ENCODE measurements around the gene PDCD1. TPM values are rescaled to one million over a fixed set of nuclear protein-coding genes. Genes with fewer than 3 reads are reported as not detected.

The PDCD1 gene
- total RNA-seq, 1 donor from 2014 or later = 1.8 TPM

GRCh38 chr2:241811201-241811951, 47.3 kb downstream of the PDCD1 start:
- ATAC-seq (no peak), DNase-seq (peak; percentile 63)
- intact Hi-C loops (cut with DNase I) = no loop called here
- Histone ChIP-seq H3K27me3 (no peaks in the 10 kb centered on the region), H3K27ac (no peak overlapping the region), H3K36me3 (no peaks in the 10 kb centered on the region), H3K4me1 (no peaks in the 10 kb centered on the region), H3K4me3 (no peak overlapping the region), H3K9me3 (no peaks in the 10 kb centered on the region)
- TF ChIP-seq CTCF (IDR thresholded peaks at IDR 0.05) = no peak

GRCh38 chr2:241810307-241811200, 48.1 kb downstream of the PDCD1 start:
- H3K36me3 ChIP-seq = no peaks in the 10 kb centered on the region
- no peaks in the 10 kb centered on the region for H3K4me1 ChIP-seq
- intact Hi-C loops (cut with DNase I) = no loop called here
- H3K9me3 ChIP-seq = no peaks in the 10 kb centered on the region
- no peak overlapping the region for H3K4me3 ChIP-seq
- H3K27ac ChIP-seq = no peak overlapping the region
- no peaks in the 10 kb centered on the region for H3K27me3 ChIP-seq
- no peak for TF ChIP-seq CTCF (IDR thresholded peaks at IDR 0.05)
- DNase-seq = peak; percentile 43
- peak; percentile 11 for ATAC-seq

- peak; percentile 55 for DNase-seq
- intact Hi-C loops (cut with DNase I) = no loop called here
- H3K9me3 ChIP-seq = no peaks in the 10 kb centered on the region
- no peak for ATAC-seq
- no peaks in the 10 kb centered on the region for H3K4me1 ChIP-seq
- no peak for TF ChIP-seq CTCF (IDR thresholded peaks at IDR 0.05)
- peaks cover 3% of the 10 kb centered on the region for H3K27me3 ChIP-seq
- no peak overlapping the region for H3K4me3 ChIP-seq
- H3K27ac ChIP-seq = no peak overlapping the region
- no peaks in the 10 kb centered on the region for H3K36me3 ChIP-seq
Observed at GRCh38 chr2:241809383-241810306, 49.0 kb downstream of the PDCD1 start.

GRCh38 chr2:241808721-241809382, 49.8 kb downstream of the PDCD1 start, which contains the start of gene NEU4:
Gene NEU4 (plus strand): TSS chr2:241809193. CDS start chr2:241814485, 5,292 bp downstream.
- H3K27ac ChIP-seq = no peak within 1 kb of the TSS
- ATAC-seq (no peak), DNase-seq (peak; percentile 52)
- no peak for TF ChIP-seq CTCF (IDR thresholded peaks at IDR 0.05)
- H3K36me3 ChIP-seq = no peaks in the 10 kb centered on the region
- H3K27me3 ChIP-seq = peaks cover 11% of the 10 kb centered on the region
- intact Hi-C loops (cut with DNase I) = no loop called here
- H3K9me3 ChIP-seq = no peaks in the 10 kb centered on the region
- H3K4me1 ChIP-seq = peaks cover 4% of the 10 kb centered on the region
- no peak within 1 kb of the TSS for H3K4me3 ChIP-seq
